Astrocyte of the hippocampus (primary cell): ENCODE results near the gene SEC63.
"Not testable (repeated sequence)": the region's sequence is repeated elsewhere in the genome, so short reads cannot be mapped to it uniquely, and the experiment has no call there.

ENCODE experiments used
- DNase-seq: peaks from one replicate; pipeline ENCODE4 v3.0.0; 2011; ENCODE audit warnings: low read depth, low spot score

SEC63 gene

GRCh38 chr6:107932580-107932979, 25.4 kb downstream of the SEC63 start:
- no peak for DNase-seq

- DNase-seq, result no peak
Measured at GRCh38 chr6:107931894-107932293, 26.1 kb downstream of the SEC63 start.

GRCh38 chr6:107928984-107929383, 29.0 kb downstream of the SEC63 start:
- no peak for DNase-seq

- not testable (repeated sequence) for DNase-seq
Measured at GRCh38 chr6:107926697-107927544, 31.1 kb downstream of the SEC63 start.

GRCh38 chr6:107917451-107918375, 40.3 kb downstream of the SEC63 start:
- no peak for DNase-seq

- DNase-seq, result not testable (repeated sequence)
Measured at GRCh38 chr6:107916961-107917360, 41.0 kb downstream of the SEC63 start.

- no peak for DNase-seq
Measured at GRCh38 chr6:107911692-107912091, 46.3 kb downstream of the SEC63 start.

- no peak for DNase-seq
Measured at GRCh38 chr6:107894809-107895396, 63.1 kb downstream of the SEC63 start.

- not testable (repeated sequence) for DNase-seq
Measured at GRCh38 chr6:107890431-107890830, 67.6 kb downstream of the SEC63 start.

GRCh38 chr6:107885950-107886349, 72.1 kb downstream of the SEC63 start:
- not testable (repeated sequence) for DNase-seq

GRCh38 chr6:107879941-107880340, 78.1 kb downstream of the SEC63 start:
- DNase-seq, result no peak

- no peak for DNase-seq
Measured at GRCh38 chr6:107877968-107878367, 80.0 kb downstream of the SEC63 start.

GRCh38 chr6:107871976-107872375, 86.0 kb downstream of the SEC63 start:
- no peak for DNase-seq

GRCh38 chr6:107871512-107871911, 86.5 kb downstream of the SEC63 start:
- DNase-seq, result not testable (repeated sequence)

GRCh38 chr6:107871016-107871415, 87.0 kb downstream of the SEC63 start:
- no peak for DNase-seq

- DNase-seq, result no peak
Measured at GRCh38 chr6:107870381-107870780, 87.6 kb downstream of the SEC63 start.

- DNase-seq, result no peak
Measured at GRCh38 chr6:107869871-107870270, 88.1 kb downstream of the SEC63 start.

- no peak for DNase-seq
Measured at GRCh38 chr6:107868867-107869611, 89.0 kb downstream of the SEC63 start.

GRCh38 chr6:107867302-107867615, 90.7 kb downstream of the SEC63 start:
- no peak for DNase-seq

GRCh38 chr6:107866606-107867301, 91.3 kb downstream of the SEC63 start:
- DNase-seq, result peak; percentile 49
